Hematopoietic multipotent progenitor cell treated with erythropoietin and hydrocortisone succinate and interleukin-3 and kit ligand, for 15 days (in vitro differentiated cells): ENCODE results near the gene AFF4.
A peak's percentile ranks its signal among the peaks of the same experiment; 100 is the strongest.
"Not testable (repeated sequence)": the region's sequence is repeated elsewhere in the genome, so short reads cannot be mapped to it uniquely, and the experiment has no call there.

Experiments
- DNase-seq: peaks from one replicate; pipeline ENCODE4 v3.0.0-alpha.2; 2015; ENCODE audit warnings: low spot score

AFF4 gene

DNA sequence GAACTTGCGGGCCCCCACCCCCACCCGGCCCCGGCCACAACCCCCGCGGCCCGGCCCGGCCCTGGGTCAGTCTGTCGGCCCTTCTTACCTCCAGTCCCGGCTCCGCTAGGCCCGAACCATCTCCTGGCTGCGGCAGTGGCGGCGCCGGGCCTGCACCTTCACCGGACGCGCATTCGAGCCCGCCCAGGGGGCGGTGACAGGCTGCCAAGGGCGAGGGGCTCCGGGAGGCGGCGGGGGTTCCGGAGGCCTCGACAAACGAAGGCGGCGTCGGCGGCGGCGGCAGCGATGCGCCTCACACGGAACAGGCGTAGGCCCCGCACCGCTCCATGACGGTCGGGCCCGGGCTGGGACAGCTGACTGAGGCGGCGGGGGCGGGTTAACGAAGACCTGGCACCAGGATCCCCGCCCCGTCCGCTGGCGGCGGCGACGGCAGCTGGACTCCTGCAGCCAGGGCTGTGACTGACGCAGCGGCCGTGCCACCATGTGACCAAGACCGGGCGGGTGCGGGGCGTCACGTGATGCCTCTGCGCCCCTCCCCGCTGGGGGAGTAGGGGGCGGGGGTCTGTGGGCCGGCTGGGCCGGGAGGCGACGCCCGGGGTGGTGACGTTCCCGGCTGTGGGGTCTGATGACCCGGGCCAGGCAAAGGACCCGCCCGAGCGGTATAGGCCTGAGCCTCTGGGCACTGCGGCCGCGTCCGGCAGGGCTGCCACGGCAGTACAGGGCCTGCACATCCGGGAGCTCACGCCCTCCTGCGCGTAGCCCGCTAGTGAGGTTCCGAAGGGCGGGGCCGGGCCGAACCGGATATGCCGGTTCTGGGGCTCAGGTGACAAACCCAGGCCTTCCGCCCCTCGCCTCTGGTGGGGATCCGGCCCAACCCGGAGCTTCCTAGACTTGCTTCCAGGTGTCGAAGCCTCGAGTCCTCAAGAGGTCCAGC is at the start of gene AFF4:
TSS of gene AFF4 (minus strand) at position 464 of the 934 bp plus-strand sequence. CDS start 26,445 bp downstream, outside the sequence.
- DNase-seq, result peak; percentile 87

GRCh38 chr5:133008455-133008854 is 45.0 kb upstream of the AFF4 start:
- DNase-seq, result not testable (repeated sequence)

DNA sequence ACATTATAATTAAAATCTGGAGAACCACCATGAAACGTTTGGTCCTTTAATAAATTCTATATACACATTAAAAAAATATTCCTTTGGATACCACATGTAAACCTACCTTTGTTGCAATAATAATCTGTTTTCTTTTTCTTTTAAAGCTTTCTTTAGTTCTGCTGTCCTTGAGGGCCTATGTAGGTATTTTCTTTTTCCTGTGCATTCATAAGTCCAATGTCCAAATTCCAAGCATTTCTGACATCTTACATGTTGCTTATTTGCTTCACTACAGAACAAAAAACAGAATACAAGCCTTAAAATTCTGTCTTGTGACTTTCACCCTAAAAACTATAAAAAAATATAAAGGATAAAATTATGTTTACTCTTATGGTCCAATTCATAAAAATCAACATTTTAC is 43.2 kb upstream of the AFF4 start:
- DNase-seq, result no peak

DNA sequence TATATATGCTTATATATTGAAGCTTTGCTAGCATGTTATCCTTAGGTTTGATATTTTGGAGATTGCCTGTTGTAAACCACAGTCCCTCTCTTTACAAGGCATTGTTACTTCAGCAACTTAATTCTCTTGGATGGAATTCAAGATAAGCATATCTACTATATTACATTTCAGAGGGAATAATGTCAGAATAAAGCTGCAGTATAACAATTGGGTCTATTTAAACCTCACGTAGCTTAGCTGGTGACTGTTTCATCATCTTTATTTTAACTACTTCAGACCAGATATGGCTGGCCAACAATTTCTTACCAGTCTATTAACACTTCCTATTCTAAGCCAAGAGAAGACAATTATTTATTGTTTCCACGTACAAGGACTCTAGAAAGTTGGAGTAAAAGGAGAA is 35.8 kb upstream of the AFF4 start:
- no peak for DNase-seq

GRCh38 chr5:132998556-132998955 is 35.1 kb upstream of the AFF4 start:
- no peak for DNase-seq

DNA sequence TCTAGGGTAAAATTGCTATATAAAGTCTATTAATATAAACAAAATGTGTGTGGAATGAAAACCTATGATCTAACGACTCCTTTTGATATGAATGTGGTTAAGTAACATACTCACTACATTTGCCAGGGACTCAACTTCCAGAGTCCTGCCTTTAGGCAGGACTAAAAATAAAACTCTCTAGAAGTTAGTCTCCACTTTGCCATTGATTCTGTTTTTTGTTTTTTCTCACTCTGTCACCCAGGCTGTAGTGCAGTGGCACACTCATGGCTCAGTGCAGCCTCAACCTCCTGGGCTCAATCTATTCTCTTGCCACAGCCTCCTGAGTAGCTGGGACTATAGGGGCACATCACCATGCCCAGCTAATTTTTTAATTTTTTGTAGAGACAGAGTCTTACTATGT is 32.9 kb upstream of the AFF4 start:
- no peak for DNase-seq

DNA sequence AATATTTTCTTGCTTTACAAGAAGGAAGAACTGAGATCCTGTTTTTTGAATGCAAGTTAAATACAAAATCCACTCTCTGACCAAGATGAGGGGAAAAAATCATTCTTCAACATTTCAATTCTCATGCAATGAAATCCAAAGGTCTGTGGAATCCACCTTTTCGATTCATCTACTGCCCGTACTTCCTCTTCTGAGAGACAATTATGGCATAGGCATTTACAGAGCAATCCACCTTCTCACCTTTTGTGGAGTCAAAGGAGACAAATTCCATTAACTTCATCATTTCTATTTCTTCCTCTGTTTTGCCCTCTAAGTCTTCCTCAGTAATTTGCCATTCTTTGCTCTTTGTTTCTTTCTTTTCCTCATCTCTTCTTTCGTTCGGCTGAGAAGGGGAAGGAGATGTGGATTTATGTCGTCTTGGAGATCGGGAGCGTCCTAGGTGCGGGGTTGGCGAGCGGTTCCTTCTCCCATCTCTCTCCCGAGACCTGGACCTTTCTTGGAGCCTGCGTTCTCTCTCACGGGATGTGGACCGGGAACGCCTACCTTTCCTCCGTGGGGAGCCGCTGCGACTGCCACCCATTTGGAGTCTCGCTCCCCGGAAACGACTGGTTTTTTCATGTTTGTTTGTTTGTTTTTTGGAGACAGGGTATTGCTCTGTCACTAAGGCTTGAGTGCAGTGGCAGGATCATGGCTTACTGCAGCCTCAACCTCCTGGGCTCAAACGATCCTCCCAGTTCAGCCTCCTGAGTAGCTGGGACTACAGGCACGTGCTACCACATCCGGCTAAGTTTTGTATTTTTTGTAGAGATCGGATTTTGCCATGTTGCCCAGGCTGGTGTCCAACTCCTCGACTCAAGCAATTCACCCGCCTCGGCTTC is 24.3 kb upstream of the AFF4 start:
- no peak for DNase-seq

DNA sequence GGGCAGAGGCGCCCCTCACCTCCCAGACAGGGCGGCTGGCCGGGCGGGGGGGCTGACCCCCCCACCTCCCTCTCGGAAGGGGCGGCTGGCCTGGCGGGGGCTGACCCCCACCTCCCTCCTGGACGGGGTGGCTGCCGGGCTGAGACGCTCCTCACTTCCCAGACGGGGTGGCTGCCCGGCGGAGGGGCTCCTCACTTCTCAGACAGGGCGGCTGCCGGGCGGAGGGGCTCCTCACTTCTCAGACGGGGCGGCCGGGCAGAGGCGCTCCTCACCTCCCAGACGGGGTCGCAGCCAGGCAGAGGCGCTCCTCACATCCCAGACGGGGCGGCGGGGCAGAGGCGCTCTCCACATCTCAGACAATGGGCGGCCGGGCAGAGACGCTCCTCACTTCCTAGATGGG is 19.5 kb upstream of the AFF4 start:
- not testable (repeated sequence) for DNase-seq

DNA sequence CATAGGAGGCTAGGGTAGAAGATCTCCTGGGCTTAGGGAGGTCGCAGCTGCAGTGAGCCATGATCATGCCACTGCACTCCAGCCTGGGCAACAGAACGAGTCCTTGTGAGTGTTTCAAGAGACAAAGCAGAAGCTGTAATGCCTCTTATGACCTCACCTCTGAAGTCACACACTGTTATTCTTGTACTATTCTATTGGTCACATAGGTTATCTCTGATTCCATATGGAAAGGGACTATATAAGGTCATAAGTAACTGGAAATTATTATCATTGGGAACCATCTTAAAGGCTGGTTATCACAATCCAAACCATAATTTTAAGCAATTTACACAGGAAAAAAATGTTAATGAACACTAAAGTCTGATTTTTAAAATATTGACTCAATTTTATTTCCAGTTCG is 17.9 kb upstream of the AFF4 start:
- no peak for DNase-seq

GRCh38 chr5:132979976-132980375 is 16.5 kb upstream of the AFF4 start:
- no peak for DNase-seq

- DNase-seq, result no peak
Observed at GRCh38 chr5:132979367-132979940, 16.0 kb upstream of the AFF4 start.

DNA sequence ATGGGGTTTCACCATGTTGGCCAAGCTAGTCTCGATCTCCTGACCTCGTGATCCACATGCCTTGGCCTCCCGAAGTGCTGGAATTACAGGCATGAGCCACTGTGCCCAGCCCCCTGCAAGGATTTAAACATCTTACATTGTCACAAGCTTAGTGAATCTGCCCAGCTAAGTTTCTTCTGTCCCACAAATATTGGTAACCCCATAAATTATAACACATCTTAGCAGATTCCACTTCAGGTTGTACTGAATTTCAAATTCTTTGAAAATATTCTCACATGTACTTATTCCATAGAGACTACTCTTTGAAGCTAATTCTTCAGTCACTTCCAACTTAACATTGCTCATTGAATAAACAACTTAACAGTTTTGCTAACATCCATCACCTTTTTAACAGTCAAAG is 13.4 kb upstream of the AFF4 start:
- DNase-seq, result no peak

- DNase-seq, result not testable (repeated sequence)
Observed at GRCh38 chr5:132972436-132972828, 9.0 kb upstream of the AFF4 start.

DNA sequence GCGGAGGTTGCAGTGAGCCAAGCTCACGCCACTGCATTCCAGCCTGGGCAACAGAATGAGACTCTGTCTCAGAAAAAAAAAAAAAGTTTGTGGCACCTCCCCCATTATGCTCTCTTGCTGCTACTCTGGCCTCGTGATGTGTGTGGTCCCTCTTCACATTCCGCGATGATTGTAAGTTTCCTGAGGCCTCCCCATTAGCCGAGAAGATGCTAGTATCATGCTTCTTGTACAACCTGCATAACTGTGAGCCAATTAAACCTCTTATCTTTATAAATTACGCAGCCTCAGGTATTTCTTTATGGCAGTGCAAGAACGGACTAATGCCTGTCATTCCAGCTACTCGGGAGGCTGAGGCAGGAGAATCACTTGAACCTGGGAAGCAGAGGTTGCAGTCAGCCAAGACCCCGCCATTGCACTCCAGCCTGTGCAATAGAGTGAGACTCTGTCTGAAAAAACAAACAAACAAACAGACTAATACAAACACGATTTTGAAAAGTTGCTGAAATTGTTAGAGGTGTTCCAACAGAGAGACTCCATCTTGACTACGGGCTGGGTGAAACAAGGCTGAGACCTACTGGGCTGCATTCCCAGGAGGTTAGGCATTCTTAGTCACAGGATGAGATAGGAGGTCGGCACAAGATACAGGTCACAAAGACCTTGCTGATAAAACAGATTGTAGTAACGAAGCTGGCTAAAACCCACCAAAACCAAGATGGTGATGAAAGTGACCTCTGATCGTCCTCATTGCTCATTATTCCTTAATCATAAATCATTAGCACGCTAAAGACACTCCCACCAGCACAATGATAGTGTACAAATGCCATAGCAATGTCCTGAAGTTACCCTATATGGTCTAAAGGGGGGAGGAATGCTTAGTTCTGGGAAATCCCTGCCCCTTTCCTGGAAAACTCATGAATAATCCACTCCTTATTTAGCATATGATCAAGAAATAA is 8.3 kb upstream of the AFF4 start:
- no peak for DNase-seq

DNA sequence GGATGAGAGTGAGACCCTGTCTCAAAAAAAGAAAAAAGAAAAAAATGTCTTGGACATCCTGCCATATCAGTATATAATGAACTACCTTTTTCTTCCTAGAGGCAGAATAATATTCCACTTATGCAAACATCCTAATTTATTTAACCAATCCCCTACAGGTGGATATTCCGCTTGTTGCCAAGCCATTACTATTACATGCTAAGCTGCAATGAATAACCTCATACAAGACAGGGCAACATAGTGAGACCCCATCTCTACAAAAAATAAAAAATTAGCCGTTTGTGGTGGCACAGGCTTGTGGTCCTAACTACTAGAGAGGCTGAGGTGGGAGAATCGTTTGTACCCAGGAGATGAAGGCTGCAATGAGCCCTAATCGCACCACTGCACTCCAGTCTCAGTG is 1.7 kb upstream of the AFF4 start:
- no peak for DNase-seq

DNA sequence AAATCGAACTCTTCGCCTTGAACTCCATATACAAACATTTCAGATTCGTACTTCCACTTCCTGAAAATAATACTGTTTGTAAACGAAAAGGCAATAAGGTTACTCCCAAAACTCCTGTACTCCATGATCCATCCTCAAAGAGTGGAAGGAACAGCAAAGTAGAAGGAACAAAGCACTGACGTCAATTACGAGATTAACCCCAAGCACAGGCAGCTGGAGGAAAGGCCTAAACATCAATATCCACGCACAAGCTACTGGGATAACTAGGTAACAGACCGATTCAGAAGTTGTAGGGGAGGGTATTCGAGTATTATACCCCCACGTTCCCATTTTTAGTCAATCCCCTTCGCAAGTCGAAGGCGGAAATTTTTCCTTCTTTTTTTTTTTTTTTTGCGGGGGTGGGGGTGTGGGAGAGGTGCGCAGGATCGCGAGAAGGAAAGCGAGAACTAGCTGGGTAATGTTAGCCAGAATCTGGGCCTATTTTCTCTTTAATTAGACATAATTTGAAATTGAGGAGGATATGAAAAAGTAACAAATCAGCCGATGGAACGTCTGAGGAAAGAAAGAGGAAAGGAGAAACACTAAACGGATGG is 909 bp downstream of the AFF4 start:
- peak; percentile 35 for DNase-seq

GRCh38 chr5:132961887-132962286 is 1.5 kb downstream of the AFF4 start:
- DNase-seq, result peak; percentile 17

GRCh38 chr5:132961123-132961815 is 2.2 kb downstream of the AFF4 start:
- DNase-seq, result not testable (repeated sequence)

DNA sequence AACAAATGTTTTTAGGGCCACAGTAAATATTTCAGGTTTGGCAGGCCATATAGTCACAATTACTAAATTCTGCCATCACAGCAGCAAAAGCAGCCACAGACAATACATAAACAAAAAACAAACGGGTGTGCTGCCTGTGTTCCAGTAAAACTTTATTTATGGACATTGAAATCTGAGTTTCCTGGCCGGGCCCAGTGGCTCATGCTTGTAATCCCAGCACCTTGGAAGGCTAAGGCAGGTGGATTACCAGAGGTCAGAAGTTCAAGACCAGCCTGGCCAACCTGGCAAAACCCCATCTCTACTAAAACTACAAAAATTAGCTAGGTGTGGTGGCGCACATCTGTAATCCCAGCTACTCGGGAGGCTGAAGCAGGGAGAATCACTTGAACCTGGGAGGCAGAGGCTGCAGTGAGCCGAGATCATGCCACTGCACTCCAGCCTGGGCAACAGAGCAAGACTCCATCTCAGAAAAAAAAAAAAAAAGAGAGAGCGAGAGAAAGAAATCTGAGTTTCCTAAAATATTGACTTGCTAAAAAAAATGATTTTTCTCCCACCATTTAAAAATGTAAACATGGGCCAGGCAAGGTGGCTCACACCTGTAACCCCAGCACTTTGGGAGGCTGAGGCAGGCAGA is 7.2 kb downstream of the AFF4 start:
- DNase-seq, result not testable (repeated sequence)

GRCh38 chr5:132953710-132954109 is 9.7 kb downstream of the AFF4 start:
- DNase-seq, result no peak
